ENCODE results near the gene TNFRSF12A. TPM values are rescaled to one million over a fixed set of nuclear protein-coding genes. Genes with fewer than 3 reads are reported as not detected.

TNFRSF12A gene
- total and polyA plus RNA-seq, 8 donors: 1.8 to 134 (median 51.6) TPM

DNA sequence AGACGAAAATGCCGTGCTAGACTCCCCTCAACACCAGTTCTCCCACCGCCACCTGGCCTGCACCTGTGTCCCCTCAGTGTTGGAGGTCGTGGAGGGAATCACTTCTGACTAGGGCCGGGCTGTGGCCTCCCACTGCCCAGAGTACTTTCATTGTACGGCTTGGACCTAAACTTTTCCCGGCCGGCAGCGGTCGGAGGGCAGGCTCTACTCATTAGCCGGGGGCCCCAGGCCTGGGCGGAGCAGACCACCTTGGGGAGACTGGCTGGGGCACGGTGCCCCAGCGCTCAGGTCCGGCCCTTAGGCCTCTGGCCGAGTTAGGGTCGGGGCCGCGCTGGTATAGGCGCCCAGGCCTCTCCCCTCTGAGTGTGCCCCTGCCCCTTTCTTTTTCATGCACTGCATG, 2.8 kb upstream of the TNFRSF12A start:
- no peaks in the 10 kb centered on the region for H3K9me3 ChIP-seq
- intact Hi-C loops (cut with DNase I; ENCODE audit: low total_unique reads): no loop called here
- no peak for TF ChIP-seq POLR2AphosphoS5 (IDR thresholded peaks at IDR 0.05)
- TF ChIP-seq EP300 (IDR thresholded peaks at IDR 0.05): no peak
- TF ChIP-seq POLR2A (IDR thresholded peaks at IDR 0.05): no peak
- DNase-seq: no peak
- H3K4me3 ChIP-seq: no peak overlapping the region
- no peaks in the 10 kb centered on the region for H3K36me3 ChIP-seq
- 60 to 80% (median 79%) methylated on average over 11 to 20 of the region's 20 CpGs for WGBS, 5 donors
- H3K4me1 ChIP-seq: peaks cover 22 to 54% (median 51%) of the 10 kb centered on the region in 4 donors
- no peak overlapping the region for H3K27ac ChIP-seq
- H3K27me3 ChIP-seq: peaks cover 0 to 60% (median 35%) of the 10 kb centered on the region in 3 donors

DNA sequence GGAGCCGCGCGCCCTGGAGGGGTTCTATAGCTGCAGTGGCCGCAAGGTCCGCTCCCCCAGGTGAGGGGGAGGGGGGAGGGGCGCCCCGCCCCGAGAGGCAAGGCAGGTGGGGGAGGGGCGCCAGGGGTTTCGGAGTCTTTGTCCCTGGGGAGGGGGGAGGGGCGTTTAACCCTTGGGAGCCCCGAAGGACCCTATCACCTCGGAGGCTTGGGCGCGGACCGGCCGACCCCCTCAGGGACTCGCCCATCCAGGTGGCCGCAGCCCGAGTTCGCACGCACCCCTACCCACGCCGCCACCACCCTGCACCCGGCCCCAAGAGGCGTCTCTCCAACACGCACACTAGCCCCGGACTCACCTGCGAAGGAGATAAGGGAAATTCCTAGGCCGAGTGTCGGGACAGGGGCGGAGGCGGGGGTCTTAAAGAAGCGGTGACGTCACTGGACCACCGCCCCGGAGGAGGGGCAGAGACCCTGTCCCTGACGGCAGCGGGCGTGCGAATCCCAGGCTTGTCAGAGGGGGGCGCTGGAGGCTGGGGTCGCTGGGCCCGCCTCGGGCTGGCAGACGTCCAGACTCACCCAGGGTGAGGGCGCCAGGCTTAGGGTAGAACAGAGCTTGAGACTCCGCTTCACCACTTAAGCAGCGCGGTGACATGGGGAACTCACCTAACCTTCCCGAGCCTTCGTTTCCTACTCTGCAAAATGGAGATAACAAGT, 2.2 kb upstream of the TNFRSF12A start, which contains the start of gene CLDN6:
Gene CLDN6 (minus strand): TSS at position 390 of the 713 bp plus-strand sequence. CDS start 2,162 bp downstream, outside the sequence.
- 4 to 22% (median 11%) methylated on average over 23 to 50 of the region's 52 CpGs for WGBS, 5 donors
- H3K4me3 ChIP-seq: no peak within 1 kb of the TSS
- no peak for TF ChIP-seq EP300 (IDR thresholded peaks at IDR 0.05)
- peaks cover 0 to 54% (median 29%) of the 10 kb centered on the region in 3 donors for H3K27me3 ChIP-seq
- intact Hi-C loops (cut with DNase I; ENCODE audit: low total_unique reads): no loop called here
- no peaks in the 10 kb centered on the region for H3K9me3 ChIP-seq
- peak in 1 of 2 donors; percentile 83 for DNase-seq
- no peaks in the 10 kb centered on the region for H3K36me3 ChIP-seq
- no peak within 1 kb of the TSS for H3K27ac ChIP-seq
- peaks cover 24 to 56% (median 53%) of the 10 kb centered on the region in 4 donors for H3K4me1 ChIP-seq

DNA sequence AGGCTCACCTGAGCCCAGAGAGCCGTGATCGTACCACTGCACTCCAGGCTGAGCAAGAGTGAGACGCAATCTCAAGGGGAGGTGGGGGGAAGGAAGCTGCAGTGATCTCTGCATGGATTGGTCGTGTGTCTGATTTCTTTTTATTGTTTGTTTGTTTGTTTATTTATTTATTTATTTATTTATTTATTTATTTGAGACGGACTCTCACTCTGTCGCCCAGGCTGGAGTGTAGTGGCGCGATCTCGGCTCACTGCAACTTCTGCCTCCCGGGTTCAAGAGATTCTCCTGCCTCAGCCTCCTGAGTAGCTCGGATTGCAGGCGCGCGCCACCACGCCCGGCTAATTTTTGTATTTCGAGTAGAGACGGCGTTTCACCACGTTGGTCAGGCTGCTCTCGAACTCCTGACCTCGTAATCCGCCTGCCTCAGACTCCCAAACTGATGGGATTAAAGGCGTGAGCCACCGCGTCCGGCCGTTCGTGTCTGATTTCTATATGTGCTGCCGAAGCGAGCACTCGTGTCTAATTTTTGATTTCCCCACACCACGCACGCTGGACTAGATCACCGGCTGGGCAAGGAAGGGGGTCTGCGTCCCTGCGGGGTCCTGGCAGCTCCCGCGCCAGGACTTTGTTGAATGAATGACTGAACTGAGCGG, 448 bp upstream of the TNFRSF12A start:
- intact Hi-C loops (cut with DNase I; ENCODE audit: low total_unique reads): no loop called here
- Histone ChIP-seq H3K27me3 (peaks cover 0 to 37% (median 20%) of the 10 kb centered on the region in 3 donors), H3K4me3 (peak overlapping the region; percentile 63 to 85 (median 72)), H3K36me3 (no peaks in the 10 kb centered on the region), H3K9me3 (no peaks in the 10 kb centered on the region), H3K27ac (peak overlapping the region in 4 of 5 donors; percentile 97 to 99 (median 98)), H3K4me1 (peaks cover 38 to 71% (median 65%) of the 10 kb centered on the region in 4 donors)
- 26 to 37% (median 31%) methylated on average over 35 to 40 of the region's 40 CpGs for WGBS, 5 donors
- DNase-seq: no peak
- TF ChIP-seq EP300 (IDR thresholded peaks at IDR 0.05) (no peak), POLR2AphosphoS5 (IDR thresholded peaks at IDR 0.05) (no peak)
- TF ChIP-seq, protein P1, sequence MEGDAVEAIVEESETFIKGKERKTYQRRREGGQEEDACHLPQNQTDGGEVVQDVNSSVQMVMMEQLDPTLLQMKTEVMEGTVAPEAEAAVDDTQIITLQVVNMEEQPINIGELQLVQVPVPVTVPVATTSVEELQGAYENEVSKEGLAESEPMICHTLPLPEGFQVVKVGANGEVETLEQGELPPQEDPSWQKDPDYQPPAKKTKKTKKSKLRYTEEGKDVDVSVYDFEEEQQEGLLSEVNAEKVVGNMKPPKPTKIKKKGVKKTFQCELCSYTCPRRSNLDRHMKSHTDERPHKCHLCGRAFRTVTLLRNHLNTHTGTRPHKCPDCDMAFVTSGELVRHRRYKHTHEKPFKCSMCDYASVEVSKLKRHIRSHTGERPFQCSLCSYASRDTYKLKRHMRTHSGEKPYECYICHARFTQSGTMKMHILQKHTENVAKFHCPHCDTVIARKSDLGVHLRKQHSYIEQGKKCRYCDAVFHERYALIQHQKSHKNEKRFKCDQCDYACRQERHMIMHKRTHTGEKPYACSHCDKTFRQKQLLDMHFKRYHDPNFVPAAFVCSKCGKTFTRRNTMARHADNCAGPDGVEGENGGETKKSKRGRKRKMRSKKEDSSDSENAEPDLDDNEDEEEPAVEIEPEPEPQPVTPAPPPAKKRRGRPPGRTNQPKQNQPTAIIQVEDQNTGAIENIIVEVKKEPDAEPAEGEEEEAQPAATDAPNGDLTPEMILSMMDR (IDR thresholded peaks at IDR 0.05): no peak

DNA sequence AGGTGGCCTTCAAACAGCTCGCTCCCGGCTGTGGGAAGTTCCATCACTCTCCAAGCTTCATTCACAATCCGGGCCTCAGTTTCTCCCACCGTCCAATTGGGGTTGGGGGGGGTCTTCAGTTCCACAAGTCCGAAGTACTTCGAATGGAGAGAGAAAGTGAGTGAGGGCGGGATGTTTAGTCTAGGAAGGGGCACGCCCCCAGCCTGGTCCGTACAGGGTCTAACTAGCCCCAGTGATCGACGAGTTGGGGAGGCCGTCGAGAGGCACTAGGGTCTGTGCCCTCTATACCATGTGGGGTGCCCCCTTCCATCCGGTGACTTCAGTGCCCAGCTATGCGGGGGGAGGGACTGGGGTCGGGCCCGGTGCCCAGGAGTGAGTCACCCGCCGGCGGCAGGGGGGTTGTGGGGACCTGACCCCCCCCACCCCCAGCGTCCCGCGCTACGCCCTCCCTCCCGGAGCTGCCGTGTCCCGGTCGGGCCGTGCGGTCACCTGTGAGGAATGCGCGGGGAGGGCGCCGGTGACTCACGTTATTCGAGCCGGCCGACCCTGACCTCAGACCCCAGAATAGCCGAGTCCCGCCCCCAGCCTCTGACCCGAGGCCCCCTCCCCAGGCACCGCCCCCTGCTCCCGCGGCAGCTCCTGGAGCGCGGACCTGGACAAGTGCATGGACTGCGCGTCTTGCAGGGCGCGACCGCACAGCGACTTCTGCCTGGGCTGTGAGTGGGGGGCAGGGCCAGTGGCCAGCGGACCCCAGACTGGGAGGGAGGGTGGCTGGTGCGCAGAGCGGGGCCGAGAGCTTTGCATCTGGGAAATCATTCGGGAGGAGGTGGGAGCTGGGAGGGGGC, 658 bp downstream of the TNFRSF12A start:
- intact Hi-C loops (cut with DNase I; ENCODE audit: low total_unique reads): no loop called here
- H3K27ac ChIP-seq: peak overlapping the region; percentile 97 to 99 (median 98)
- WGBS, 5 donors: 0 to 1% (median 1%) methylated on average over 30 to 57 of the region's 57 CpGs
- H3K9me3 ChIP-seq: no peaks in the 10 kb centered on the region
- peak; percentile 78 to 94 for DNase-seq
- peak overlapping the region; percentile 63 to 85 (median 72) for H3K4me3 ChIP-seq
- TF ChIP-seq POLR2AphosphoS5 (IDR thresholded peaks at IDR 0.05) (peak; percentile 13 to 74 (median 37)), POLR2A (IDR thresholded peaks at IDR 0.05) (no peak), EP300 (IDR thresholded peaks at IDR 0.05) (no peak)
- TF ChIP-seq, protein P1 (IDR thresholded peaks at IDR 0.05): no peak
- H3K27me3 ChIP-seq: peaks cover 0 to 28% (median 20%) of the 10 kb centered on the region in 3 donors
- peaks cover 38 to 81% (median 75%) of the 10 kb centered on the region in 4 donors for H3K4me1 ChIP-seq
- H3K36me3 ChIP-seq: peaks cover 0 to 5% (median 3%) of the 10 kb centered on the region in 4 donors
